NCI-H748 (cell line): ENCODE results near the gene ZDHHC24.

Experiments
- DNase-seq: peaks from one replicate; lab custom pipeline; 2025; ENCODE audit not compliant: unreplicated experiment; lab: John Stamatoyannopoulos, UW

Gene ZDHHC24

DNA sequence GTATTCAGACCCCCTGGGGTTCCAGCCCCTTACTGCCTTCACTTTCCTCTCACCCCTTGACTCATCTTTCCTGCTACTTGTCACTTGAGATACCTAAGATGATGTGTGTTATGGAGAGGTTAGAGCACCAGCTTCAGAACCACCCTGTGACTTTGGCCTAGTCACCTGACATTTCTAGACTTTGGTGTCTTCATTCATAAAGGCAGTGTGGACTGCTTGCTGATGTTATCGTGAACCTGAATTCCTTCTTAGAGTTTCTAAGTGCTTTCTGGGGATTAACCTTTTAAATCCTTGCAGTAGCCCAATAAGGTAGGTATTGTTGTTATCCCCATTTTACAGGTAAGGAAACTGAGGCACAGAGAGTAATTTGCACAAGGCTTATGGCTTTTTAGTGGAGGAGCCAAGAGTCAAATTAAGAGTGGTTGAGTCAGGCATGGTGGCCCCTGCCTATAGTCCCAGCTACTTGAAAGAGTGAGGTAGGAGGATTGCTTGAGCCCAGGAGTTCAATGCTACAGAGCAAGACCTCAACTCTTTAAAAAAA lies 40.5 kb downstream of the ZDHHC24 start:
- DNase-seq: no peak

DNA sequence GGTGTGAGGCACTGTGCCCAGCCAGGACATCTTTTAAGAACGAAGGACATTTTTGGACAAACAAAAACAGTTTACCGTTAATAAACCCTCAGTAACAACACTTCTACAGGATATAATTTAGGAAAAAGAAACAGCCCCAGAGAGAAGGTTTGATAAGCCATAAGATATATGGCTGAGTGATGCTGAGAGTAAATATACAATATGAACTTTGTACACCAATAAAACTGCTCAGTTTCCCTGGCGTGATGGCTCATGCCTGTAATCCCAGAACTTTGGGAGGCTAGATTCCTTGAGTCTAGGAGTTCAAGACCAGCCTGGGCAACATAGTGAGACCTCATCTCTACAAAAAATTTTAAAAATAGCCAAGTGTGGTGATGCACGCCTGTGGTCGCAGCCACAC lies 47.3 kb downstream of the ZDHHC24 start:
- DNase-seq: no peak

DNA sequence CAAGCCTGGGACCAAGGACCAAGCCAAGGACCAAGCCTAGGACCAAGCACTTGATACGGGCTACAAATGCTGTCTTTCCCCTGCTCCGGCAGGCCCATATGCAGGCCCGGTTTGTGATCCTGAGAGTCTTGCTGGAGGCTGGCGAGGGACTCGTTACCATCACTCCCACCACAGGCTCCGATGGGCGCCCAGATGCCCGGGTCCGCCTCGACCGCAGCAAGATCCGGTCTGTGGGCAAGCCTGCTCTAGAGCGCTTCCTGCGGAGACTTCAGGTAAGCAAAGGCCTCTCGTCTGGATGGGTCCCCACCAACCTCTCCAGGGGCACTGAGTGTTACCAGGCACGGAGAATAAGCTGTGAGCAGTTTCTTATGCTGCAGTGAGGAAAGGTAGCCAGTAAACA lies 48.6 kb downstream of the ZDHHC24 start:
- DNase-seq: no peak

DNA sequence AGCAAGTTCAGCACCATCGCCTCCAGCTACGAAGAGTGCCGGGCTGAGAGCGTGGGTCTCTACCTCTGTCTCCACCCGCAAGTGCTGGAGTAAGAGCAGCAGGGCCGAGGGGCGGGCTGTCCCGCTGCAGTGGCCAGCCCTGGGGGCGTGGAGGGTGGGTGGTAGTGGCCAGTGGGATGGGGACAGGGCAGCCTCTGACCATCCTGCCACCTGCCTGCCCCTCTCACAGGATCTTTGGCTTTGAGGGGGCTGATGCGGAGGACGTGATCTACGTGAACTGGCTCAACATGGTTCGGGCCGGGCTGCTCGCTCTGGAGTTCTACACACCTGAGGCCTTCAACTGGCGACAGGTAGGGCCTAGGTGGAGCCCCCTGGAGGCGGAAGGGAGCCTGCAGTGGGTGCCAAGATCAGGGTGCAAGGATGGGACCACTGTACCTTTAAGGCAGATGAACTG lies 50.4 kb downstream of the ZDHHC24 start:
- no peak for DNase-seq

DNA sequence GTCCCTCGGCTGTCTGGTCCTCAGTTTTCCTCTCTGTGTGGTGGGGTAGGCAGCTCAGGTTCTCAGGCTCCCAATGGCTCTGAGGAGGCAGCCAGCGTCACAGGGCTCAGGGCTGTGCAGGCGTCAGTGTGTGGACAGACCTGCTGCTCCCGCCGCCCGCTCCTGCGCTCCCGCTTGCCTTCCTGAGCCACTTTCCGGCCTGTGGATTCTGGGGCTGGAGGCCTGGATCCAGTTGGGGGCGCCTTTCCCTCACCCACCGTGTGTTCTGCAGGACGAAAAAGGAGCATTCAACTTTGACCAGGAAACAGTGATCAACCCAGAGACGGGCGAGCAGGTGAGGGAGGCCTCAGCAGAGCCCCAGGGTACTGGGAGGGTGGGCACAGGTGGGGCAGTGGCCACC lies 50.9 kb downstream of the ZDHHC24 start:
- no peak for DNase-seq

DNA sequence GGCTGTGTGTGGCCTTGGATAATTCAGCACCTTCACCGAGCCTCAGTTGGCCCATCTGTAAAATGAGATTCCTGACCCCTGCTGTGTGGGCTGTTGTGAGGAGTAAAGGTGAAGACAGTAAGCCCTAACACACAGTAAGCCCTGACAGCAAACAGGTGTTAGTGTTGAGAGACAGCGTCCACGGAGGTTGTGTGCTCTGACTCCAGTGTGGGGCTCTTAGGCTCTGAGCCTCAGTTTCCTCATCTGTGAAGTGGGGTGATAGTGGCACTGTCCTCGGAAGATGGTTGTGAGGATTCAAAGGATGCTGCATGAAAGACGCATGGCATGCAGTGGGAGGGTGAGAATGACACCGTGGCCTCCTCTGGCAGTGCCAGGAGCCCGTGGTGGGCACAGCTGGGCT lies 51.4 kb downstream of the ZDHHC24 start:
- no peak for DNase-seq

DNA sequence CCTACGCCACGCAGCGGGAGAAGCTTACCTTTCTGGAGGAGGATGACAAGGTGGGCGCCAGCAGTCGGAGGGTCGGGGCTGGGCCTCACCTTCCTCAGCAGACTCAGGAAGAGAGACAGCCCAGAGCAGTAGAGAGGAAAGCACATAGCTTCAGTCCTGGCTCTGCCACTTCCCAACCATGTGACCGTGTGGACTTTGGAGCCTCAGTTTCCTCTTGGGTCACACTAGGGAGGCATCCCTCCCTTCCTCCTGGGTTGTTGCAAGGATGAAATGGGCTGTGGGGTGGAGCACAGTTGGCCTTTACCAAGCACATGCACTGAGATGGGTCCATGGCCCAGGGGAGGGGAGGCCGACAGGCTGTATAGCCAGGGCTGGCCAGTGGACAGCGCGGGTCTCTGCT lies 52.7 kb downstream of the ZDHHC24 start:
- DNase-seq: no peak

DNA sequence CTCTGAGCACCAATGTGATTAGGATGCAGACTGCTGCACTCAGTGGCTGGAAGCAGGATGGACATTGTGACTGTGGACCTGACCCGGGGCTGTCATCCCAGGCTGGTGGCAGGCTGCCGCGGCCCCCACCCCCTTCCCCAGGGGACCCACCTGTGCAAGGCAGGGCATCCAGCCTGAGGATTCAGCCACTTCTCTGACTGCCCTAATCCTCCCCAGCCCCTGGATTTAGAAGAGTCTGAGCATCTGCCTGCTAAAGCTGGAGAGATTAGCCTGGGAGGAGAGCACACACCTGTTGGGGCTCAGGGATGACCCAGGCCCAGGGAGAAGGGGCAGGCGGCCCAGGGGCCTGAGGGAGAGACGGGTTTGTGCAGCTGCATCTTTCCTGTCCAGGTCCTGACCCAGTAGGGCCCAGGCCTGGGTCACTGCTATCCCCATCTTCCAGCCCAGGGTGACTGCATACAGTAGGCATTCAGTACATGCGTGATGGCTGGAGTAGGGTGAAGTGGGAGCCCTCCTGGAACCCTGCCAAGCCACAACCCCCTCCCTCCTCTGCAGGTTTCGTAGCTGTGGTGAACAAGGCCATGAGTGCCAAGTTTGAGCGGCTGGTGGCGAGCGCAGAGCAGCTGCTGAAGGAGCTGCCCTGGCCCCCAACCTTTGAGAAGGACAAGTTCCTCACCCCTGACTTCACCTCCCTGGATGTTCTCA lies 53.5 kb downstream of the ZDHHC24 start:
- DNase-seq: no peak

DNA sequence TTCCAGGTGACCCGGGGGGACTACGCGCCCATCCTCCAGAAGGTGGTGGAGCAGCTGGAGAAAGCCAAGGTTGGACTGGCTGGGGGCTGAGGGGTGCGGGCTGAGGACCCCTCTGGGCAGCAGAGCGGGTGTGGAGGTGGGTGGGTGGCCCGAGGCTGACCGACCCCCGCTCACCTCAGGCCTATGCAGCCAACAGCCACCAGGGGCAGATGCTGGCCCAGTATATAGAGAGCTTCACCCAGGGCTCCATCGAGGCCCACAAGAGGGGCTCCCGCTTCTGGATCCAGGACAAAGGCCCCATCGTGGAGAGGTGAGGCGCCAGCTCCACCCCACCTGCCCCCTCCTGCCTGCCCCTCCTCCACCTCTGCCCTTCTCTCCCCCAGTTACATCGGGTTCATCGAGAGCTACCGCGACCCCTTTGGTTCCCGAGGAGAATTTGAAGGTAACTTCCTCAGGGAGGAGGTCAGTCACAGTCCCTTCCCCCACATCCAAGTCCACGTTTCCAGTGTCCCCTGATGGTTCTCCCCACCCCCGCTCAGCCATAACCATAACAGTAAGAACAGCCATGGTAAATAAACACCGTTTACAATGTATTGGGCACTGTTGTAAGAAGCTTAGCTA lies 54.4 kb downstream of the ZDHHC24 start:
- no peak for DNase-seq

DNA sequence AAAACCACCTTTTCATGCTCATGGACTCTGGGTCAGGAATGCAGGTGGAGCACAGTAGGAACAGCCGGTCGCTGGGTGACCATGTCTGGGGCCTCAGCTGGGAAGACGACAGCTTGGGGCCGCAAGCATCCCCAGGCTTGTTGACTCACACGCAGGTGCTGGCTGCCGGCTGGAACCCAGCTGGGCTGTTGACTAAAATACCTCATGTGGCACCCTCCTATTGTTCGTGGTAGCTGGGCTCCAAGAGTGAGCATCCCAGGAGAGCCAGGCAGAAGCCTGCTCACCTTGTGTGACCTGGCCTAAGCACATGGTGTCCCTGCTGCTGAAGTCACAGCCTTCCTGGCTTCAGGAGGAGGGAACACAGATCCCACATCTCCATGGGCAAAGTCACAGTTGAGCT lies 56.2 kb downstream of the ZDHHC24 start:
- no peak for DNase-seq

DNA sequence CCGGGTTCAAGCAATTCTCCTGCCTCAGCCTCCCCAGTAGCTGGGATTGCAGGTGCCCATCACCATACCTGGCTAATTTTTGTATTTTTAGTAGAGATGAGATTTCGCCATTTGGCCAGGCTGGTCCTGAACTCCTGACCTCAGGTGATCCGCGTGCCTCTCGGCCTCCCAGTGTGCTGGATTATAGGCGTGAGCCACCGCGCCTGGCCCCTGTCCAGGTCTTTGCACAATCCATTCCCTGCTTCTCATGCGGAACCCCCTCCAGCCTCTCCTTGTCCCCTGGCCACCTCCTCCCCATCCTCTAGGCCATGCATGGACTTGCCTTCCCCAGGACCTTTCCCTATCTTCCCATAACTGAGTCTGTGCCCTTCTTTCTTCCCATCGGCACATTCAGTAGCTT lies 56.9 kb downstream of the ZDHHC24 start:
- no peak for DNase-seq

DNA sequence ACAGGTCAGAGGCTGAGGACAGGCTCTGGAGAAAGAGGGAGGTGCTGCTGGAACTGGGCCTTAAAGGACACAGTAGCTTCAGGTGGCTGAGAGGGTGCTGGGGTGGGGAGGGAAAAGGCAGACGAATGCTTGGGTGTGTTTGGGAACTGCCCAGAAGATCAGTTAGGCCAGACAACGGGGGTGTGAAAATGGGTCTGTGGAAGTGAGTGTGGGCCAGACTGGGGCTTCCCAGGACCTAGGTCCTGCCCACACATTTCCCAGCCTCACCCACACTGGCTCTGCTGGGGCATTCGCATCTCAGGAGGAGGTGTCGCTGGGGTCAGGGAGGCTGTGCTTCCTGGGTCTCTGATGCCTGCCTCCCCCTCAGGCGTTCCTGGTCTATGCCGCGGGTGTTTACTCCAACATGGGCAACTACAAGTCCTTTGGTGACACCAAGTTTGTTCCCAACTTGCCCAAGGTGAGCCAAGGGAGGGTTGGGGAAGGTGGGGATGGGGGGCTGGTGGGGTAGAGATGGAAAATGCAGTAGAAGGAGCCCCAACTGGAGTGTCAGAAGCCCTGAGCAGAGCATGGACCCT lies 61.0 kb downstream of the ZDHHC24 start:
- DNase-seq: no peak

DNA sequence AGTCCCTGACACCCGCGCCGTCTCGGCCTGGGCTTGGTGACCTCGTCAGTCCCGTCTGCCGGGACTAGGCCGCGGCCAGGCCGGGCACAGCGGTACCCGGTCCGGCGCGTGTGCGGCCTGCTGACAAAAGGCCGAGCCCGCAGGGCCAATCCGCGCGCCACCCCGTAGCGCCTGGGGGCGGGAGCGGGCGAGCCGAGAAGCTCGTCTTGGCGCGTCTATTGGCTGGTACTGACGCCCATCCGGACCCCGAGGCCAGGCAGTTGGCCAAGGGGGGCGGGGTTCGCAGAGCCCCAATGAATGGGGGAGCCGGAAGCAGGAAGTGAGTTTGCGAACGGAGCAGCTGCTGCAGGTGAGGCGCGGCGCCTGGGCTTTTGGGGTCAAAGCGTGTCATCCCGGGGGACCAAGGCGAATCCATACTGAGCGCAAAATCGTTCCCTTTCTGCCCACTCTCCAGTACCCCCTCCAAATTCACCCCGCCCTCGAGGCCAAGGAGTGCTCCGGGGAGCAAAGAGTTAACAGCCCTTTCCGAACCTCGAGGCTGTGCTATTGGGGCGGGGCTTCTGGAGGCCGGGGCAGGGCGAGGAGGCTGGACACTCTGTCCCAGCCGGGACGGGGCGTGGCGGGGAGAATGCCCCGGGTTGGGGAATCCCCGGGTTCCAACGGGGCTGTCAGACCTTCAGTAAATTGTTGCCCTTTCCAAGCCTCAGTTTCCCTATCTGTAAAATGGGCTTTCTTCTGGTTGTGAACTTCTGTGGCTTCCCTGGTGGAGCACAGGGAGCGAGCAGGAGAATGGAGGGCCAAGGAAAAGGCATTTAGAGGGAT lies 65.5 kb downstream of the ZDHHC24 start, which contains the start of gene DPP3:
DPP3 (plus strand) TSS at position 318 of the 822 bp plus-strand sequence. CDS start 1,767 bp downstream, outside the sequence.
- DNase-seq: peak; percentile 98

DNA sequence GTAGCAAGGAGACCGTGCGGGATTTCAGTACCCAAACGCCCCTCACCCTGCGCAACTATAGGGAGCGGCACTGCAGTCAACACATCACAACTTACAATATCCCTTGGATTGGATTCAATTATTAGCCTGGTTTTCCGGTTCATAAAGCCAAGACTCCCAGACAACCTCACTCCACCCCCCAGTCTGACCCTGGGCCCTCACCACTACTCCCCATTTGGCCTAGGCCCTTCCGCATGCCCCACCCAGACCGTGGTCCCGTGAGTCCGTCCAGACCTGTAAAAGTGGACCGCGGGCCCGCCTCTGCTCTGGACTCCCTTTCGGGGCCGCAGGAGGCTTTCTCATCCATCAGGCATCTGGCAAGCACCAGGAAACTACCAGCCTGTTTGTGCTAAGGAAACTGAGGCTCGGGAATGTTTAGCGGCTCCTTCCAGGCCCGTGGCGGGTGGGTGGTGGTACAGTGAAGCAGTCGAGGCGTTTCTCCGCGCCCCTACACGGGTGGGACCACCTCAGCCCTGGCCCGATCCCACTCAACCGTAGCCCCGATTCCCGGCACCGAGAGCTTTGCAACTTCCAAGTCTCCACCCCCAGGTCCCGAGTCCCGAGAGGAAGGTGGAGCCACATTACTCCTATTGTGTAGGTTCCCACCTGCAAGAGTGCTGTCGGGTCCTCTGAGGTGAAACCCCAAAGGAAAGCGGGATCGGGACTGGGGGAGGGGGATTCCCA lies 66.3 kb downstream of the ZDHHC24 start:
- peak; percentile 50 for DNase-seq

DNA sequence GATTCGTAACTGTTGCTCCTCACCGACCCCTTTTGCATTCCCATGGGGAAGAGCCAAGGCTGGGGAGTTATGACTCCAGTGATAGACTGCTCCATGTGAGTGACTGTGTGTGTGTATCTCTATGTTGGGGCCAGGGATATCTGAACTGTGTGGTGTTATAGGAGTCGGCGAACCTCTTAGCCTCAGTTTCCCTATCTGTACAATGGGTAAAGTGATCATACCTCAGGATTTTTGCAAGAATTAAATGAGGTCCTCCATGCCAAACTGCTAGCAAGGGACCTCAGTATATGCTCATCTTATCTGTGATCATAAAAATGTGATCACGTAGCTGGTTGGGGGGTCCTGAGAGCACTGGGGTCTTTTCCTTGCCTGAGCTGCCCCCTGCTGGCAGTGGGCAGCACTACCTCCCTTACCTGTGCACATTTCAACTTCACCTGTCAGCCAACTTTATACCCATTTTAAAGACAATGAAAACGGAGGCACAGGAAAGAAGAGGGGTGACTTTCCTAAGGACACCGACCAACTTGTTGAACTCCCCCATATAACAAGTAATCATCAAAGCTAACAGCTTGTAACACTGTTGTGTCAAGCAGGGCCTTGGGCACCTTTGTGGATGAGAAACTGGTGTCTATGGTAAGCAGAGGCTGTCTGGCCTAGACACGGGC lies 67.0 kb downstream of the ZDHHC24 start:
- DNase-seq: peak; percentile 64

DNA sequence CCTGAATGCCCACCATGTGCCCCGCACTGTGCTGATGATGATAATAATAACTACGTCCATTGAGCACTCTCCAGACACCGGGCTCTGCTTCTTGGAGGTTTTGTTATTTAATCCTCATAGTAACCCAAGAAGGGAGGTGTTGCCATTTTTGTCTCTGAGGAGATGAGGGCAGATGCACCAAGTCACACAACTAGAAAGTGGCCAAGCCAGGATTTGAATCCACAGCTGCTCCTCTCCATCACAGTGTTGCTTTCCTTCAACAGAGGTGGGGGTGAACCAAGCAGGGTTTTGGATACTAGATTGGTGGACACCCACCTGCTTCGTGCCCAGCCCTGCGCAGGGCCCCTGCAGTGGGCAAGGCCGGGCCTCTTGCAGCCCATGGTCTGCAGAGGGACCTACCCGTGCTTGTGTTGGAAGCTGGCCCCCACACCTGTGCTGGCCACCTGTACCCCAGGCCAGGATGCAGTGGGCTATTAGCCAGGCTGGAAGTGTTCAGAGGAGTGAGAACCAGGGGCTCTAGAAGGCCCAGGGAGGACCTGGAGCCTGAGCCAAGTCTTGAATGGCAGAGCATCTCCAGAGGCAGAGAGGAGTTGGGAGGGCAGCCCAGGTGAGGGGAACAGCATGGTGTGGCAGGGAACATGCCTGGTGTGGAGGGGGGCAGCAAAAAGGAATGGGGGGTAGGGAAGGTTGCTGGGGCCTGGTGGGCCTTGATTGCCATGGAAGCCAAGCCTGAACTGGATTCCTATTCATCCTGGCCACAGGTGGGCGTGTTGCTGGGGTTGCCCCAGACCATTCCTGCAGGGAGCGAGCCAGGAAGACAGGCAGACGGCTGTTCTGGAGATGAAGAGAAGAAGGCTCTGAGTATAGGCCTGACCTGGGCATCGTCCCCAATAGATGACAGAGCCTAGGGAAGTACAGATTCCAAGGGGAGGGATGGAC lies 68.3 kb downstream of the ZDHHC24 start:
- DNase-seq: no peak

DNA sequence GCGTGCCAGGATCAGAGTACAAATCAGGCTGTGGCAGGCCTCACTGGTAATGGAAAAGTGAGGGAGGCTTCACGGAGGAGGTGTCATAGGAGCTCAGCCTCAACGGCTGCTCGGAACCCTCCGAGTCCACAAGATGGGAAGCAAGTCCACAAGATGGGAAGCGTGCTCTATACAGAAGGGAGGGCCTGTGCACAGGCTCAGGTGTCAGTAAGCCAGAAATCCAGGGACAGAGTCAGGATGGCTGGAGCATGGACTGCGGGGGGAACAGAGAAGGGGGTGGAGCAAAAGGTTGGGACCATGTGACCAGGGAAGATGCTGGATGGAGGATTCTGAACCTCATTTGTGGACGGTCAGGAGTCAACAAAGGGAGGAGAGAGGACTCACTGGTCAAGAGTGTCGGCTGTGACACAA lies 69.0 kb downstream of the ZDHHC24 start:
- no peak for DNase-seq

DNA sequence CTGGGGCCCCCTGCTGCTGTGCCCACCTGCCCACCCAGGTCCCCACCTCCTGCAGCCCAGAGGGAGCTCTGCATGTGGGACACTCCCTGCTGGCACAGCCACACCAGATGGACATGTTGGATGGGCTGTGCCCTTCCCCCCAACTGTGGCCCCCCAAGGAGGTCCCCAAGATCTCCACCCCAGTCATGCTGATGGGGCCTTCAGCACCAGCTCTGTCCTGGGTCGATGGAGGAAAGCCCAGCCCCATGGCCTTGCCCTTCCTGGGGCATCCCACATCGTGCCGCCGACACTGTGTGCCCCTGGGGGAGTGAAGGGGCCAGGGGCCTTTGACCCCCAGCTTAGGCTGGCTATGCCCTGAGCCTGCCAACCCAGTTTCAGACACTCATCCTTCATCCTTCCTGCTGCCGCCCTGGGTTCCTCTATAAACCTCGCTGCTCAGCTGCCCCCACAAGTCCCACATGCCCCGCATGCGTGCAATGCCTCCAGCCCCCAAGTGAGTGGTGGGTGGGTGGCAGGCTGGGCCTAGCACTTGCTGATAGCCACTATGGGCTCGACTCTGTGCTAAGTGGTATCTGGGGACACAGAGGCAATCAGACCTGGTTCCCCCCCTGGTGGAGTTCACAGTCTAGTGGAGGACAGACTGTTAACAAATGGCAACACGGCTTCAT lies 69.5 kb downstream of the ZDHHC24 start:
- DNase-seq: no peak
